HL-60 (cell line): ENCODE results near the gene SPTSSA.

Experiments
- CTCF ChIP-seq: IDR thresholded peaks from one replicate; pipeline ENCODE4 v1.5.1; 2011; ENCODE audit warnings: low read length, control low read depth, inconsistent platforms; ENCODE audit not compliant: insufficient read depth
- POLR2AphosphoS5 ChIP-seq: IDR thresholded peaks from 2 replicates; pipeline ENCODE4 v1.6.1; 2012; ENCODE audit warnings: low read depth
- REST ChIP-seq: IDR thresholded peaks from 2 replicates; pipeline ENCODE4 v1.6.1; 2012; ENCODE audit warnings: low read depth; ENCODE audit not compliant: insufficient replicate concordance

- TF ChIP-seq CTCF (no peak), POLR2AphosphoS5 (no peak), REST (no peak)
Observed at GRCh38 chr14:34449819-34450541, 12.1 kb downstream of the SPTSSA start.
